HG03460 (cell line): Measurements from ENCODE around the gene SIK3.
"Not testable (repeated sequence)": the region's sequence is repeated elsewhere in the genome, so short reads cannot be mapped to it uniquely, and the experiment has no call there.

Source experiments
- ATAC-seq: cut with Tn5 transposase; IDR thresholded peaks from one replicate; pipeline ENCODE4 v1.9.1; 2021; ENCODE audit not compliant: unreplicated experiment

Gene SIK3

DNA sequence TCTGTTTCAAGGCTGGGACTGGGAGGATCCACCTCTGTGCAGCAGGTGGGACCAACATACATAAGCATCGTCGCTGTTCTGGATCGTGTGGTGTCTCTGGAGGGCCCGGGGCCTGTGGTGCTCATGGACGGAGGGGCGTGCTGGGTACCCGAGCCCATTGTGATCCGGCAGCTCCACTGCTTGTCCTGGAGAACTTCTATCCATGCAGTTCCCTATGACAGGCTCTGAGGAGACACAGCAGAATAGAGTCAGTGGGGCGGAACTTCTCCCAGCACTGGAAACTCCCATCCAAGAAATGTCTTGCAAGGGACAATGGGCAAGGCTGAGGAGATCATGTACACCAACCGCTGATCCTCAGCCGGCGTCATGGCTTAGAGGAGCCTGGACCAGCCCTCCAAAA, 249.2 kb downstream of the SIK3 start:
- ATAC-seq, result no peak

DNA sequence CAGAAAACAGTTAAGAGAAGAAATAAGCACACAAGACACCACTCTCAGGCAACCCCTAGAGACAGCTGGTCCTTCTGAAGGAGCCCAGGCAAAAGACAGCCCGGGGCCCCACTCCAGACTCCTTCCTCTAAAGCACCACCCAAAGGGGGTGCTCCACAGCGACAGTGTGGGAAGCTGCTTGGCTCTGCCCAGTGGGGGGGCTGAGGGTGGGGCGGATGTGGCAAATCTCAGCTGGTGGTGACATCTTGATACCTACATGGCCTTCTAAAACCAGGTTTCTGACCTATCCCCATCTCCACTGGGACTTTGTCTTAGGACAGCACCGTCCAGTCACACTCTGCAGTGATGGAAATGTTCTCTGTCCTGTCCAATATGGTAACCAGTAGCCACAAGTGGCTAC, 250.6 kb downstream of the SIK3 start:
- ATAC-seq, result no peak

DNA sequence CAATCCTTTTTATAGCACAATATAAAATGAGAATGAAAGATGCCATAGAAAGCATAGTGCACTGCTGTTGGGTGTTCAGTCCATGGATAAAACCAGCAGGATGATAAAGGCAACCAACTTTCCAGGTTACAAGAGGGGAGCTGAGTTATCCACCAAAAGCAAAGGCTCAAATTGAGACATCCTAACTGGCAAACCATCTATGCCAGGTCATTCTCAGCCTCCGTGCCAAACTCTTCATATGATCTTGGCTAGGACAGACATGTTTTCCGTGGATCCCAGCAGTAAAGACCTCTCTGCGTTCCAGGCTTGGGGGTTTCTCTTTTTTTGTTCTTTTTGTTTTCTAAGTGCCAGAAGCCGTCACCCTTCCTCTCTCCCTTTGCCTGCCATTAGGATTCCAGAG, 253.5 kb downstream of the SIK3 start:
- no peak for ATAC-seq

DNA sequence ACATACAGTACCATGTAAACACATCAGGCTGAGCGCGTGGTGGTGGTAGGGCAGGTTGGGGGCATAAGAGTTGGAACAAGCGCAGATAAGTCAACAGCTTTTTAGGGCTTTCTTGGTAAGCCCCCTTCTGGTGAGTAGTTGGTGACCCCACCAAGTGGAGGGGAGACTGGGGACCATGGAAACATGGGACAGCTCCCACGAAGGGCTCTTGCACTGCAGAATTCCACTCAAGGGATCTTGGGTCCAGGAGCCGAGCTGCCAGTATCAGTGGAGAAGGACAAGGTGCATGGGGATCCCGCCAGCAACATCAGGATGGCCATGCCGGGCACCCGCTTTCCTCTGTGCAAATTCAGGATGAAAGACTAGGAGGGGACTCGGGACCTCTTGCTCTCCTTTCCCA, 254.6 kb downstream of the SIK3 start:
- no peak for ATAC-seq

DNA sequence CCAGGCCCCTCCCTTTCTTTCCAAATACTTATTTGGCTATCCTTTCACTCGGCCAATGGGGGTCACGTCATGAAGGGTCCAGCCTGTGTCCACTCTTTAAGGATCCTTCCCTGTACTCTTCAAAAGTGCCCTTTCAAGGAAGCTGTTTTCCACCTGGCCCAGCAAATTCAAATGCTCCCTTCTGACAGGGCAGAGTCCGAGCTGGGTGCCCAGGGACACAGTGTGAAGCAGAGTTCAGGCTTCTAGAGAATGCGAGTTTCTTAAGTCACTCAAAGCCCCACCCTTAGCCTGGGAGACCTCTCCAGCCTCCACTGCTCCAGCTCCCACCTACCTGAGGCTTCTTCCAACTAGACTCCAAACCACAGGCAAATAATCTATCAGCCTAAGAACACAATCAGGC, 255.3 kb downstream of the SIK3 start:
- ATAC-seq, result no peak

DNA sequence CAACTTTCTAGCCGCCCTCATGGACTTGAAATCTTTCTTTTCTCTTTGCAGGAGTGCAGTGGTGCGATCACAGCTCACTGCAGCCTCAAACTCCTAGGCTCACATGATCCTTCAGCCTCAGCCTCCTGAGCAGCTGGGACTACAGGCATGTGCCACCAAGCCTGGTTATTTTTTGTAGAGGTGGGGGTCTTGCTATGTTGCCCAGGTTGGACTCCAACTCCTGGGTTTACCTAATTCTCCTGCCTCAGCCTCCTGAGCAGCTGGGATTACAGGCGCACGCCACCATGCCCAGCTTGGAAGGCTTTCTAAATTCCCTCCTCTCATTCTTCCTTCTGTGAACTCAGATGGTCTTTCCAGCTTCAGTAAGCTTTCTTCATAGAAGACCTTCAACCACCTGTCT, 256.1 kb downstream of the SIK3 start:
- ATAC-seq, result no peak

DNA sequence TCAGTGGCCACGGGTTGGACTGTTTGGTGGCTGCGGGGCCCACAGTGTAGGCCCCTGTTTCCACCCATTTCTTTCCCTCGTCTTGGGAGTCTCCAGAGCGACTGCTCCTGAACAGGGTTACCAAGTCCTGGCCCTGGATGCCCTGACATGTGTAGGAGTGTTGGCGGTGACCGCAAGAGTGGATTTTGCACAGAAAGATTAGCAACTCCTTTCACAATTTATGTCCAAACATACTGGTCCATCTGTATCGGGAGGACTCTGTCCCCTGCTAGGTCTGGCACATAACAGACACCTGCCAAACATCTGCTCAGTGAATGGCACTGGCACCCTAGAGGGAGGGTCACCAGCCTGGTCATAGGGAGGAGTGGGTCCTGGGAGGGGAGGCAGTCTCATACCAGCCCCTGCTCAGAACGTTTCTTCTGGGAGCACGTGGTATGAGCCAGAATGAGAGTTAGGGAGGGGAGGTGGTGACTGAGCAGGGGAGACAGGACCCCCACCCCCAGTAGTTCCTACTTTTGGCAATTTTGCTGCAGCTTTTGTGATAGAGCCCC, 257.4 kb downstream of the SIK3 start:
- ATAC-seq, result no peak

DNA sequence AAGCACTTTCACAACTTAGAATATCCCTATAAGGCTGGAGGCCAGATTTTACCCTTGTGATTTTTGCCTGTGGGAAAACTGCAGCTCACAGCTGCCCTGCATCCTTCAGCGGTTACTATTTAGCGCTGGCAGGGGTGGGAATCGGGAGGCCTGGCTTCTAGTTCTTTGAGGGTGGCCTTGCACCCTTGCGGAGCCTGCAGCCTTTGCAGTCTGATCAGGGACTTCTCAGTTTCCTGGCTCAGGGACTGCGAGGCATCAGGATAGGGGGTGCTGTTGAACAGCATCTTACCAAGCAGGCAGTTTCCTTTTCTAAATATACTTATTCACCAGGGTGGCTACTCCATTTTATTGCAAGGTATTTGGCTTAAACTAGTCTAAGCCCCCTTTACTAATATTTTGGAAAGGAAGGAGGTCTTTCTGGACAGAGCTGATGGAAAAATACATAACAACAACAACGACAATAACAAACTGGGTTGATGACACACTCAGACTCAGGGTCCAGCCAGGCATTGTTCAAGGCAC, 257.9 kb downstream of the SIK3 start:
- no peak for ATAC-seq

DNA sequence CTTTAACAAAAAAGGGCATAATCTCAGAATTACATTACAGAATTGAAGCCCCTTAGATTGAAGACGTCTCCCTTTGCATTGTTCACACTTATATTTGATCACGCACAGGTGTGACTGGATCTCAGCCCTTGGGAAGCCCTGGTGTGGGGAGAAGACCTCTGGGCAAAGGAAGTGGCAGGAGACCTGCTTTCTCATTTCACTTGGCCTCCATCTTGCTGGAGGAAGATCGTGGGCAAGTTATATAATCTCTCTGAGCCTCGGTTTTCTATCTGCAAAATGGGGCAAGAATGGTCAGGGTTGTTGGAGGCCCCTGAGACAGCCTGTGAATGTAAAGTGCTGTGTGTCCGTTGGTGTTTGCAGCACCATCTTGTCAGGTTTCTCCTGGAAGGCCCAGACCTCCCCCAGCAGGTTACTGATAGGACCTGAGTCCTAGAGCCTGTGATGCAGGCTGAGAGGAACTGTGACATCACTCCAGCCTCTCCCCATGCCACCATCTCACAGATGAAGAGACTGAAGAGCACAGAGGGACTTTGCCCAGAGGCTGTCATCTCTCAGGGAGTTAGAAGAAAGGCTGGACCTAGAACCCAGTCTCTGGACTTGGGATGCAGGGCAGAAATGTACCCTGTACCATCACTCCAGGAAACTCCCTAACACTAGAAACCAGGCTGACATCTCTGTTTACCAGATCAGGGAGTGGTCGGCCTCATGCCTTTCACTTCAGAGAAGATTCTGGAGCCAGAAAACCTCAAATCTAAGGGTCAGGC, 259.7 kb downstream of the SIK3 start:
- ATAC-seq, result no peak

DNA sequence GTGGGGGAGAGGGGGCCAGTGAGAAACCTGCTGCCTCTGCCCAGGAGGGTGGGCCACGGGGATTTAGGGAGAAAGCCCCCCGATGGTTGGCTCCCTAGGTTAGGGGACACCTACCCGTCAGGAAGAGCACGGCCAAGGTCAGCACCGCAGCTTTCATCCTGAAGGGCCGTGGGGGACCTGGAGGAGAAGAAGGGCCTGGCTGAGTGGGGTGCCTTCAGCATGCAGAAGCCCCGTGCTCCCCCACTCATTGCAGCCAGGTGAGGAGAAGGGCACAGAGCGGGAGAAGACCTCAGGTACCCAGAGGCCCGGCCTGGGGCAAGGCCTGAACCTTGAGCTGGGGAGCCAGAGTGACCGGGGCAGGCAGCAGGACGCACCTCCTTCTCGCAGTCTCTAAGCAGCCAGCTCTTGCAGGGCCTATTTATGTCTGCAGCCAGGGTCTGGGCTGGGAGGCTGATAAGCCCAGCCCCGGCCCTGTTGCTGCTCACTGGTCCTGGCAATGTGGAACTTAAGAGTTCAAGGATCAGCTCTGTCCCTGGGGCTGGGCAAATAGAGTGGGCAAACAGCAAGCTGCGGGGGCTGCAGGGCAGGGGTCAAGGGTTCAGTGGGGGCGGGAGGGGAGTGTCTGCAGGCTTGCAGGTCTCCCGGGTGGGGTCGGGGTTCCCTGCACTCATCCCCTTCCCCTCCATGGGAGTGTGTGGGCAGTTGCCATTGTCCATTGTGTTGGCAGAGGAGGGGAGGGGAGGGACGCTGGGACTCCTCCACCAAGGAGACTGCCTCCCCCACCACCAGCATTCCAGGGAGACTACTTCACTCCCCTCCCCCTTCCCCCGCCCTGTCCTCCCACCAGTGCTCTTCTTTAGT, 260.8 kb downstream of the SIK3 start, which contains the start of gene APOA1:
Gene APOA1, minus strand, starts transcription at position 392 of the 861 bp plus-strand sequence. Its CDS starts 235 bp downstream, at position 157.
- ATAC-seq, result no peak

DNA sequence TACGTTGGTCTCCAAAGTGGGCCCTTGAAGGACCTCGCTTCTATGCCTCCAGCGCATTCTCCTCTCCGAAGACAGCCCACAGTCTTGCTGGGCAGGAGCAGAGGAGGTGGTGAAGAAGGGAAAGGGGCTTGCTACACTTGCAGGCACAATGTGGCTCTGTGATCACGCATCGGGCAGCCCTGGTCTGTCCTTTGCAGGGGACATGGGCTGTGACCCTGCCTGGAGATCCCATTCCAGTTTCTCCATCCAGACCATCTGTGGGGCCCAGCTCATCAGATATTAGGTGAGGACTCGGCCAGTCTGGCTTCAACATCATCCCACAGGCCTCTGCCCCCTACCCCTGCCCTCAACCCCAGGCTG, 261.6 kb downstream of the SIK3 start:
- ATAC-seq, result no peak

DNA sequence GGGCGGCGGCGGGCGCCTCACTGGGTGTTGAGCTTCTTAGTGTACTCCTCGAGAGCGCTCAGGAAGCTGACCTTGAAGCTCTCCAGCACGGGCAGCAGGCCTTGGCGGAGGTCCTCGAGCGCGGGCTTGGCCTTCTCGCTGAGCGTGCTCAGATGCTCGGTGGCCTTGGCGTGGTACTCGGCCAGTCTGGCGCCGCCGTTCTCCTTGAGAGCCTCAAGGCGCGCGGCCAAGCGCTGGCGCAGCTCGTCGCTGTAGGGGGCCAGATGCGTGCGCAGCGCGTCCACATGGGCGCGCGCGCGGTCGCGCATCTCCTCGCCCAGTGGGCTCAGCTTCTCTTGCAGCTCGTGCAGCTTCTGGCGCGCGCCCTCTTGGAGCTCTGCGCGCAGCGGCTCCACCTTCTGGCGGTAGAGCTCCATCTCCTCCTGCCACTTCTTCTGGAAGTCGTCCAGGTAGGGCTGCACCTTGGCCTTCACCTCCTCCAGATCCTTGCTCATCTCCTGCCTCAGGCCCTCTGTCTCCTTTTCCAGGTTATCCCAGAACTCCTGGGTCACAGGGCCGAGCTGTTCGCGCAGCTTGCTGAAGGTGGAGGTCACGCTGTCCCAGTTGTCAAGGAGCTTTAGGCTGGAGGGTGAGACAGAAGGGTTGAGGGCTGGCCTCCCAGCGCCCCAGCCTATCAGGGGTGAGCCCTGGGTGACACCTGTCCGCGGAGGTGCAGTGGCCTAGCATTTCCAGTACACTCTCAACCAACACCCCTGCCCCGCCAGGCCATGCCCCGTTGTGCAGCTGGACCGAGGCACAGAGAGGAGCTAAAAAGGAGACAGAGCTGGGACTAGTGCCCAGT, 262.2 kb downstream of the SIK3 start:
- ATAC-seq, result peak; percentile 74

DNA sequence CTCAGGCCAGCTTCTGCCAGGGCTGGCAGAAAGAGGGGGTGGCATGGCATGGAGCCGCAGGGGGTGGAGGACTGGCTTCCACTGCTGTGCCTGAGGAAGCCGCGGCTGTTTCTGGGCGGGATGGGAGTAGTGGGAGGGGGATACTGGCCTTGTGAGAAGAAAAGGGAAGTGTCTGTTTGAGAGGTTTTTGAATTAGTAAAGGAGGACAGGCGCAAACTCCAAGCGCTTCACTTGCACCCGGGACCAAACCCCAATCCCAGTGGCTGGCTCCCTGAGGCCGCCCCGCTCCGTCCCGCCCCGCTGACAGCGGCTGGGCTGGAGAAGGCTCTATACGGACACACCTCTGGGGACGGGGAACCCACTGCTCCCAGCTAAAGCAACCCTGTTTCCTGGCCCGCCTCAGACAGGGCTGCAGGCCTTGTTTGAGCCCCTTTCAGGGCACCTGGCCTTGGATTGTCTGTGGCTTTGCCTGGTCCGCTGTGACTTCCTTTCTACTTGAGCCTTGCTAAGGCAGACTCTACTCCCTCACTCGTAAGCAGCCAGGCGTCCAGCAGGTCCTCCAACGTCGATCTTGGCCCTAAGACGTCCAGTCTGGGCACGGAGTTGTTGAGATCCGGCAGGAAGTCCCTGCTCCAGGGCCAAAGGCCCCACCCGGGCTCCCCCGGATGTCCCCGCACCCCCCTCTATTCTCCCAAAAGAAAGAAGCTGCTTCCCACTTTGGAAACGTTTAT, 263.0 kb downstream of the SIK3 start:
- peak; percentile 14 for ATAC-seq

DNA sequence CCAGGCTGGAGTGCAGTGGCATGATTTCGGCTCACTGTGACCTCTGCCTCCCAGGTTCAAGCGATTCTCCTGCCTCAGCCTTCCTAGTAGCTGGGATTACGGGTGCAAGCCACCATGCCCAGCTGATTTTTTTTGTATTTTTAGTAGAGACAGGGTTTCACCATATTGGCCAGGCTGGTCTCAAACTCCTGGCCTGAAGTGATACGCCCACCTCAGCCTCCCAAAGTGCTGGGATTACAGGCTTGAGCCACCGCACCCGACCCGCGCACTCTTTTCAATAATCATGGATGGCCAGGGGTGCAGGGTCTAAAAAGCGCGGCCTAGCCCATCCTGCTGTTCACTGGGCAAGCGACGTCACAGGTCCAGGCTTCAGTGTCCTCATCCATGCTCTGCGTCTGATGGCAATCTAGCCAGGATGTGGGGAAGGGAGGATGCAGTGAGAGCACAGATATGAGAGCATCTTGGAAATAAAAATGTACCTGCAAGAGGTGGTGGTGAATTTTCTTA, 263.6 kb downstream of the SIK3 start:
- not testable (repeated sequence) for ATAC-seq

DNA sequence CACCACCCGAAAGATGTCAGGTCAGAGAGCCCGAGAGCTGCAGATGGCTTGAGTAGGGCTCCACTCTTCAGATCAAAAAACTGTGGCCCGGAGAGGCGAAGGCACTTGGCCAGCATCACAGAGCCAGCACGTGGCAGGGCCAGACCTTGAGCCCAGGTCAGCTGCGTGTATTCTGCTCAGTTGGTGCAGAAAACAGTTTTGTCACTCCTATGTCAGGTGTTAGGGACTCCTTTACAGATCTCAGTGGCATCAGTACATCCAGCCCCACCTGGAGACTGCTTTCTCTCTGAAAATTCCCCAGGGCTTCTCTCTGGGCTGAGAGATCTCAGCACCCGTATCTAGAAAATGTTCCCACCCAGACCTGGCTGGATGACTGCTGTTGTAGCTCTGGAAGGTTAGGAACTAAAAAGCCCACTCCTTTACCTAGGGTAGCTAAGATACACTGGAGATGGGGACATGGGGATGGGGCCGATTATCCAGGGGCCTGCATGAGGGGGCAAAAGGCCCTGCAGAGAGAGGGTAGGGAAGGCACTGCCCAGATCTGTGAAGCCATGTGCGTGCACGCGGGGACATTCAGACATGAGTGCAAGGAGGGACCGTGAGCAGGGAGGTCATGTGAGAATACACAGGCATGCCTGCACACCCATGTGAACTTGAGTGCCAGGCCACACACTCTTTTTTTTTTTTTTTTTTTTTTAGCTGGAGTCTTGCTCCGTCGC, 264.3 kb downstream of the SIK3 start:
- no peak for ATAC-seq

DNA sequence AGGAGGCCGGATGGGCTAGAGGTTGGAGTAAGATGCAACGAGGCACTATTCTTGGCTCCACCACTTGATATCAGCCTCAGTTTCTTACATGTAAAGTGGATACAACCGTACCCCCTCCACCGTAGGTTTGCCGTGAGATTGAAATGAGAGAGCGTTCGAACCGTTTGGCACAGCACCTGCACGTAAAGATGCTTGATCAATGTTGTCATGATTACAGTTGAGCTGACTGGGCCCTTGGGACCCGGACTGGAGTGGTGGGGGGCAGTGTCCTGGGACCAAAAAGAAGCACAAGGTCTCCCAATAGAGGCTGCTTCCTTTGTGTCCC, 264.8 kb downstream of the SIK3 start:
- no peak for ATAC-seq

DNA sequence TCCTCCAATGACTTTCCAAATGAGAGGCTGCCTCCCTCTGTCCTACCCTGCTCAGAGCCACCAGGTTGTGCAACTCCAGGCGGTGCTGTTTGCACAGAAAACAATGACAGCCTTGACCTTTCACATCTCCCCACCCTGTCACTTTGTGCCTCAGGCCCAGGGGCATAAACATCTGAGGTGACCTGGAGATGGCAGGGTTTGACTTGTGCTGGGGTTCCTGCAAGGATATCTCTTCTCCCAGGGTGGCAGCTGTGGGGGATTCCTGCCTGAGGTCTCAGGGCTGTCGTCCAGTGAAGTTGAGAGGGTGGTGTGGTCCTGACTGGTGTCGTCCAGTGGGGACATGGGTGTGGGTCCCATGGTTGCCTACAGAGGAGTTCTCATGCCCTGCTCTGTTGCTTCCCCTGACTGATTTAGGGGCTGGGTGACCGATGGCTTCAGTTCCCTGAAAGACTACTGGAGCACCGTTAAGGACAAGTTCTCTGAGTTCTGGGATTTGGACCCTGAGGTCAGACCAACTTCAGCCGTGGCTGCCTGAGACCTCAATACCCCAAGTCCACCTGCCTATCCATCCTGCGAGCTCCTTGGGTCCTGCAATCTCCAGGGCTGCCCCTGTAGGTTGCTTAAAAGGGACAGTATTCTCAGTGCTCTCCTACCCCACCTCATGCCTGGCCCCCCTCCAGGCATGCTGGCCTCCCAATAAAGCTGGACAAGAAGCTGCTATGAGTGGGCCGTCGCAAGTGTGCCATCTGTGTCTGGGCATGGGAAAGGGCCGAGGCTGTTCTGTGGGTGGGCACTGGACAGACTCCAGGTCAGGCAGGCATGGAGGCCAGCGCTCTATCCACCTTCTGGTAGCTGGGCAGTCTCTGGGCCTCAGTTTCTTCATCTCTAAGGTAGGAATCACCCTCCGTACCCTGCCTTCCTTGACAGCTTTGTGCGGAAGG, 265.6 kb downstream of the SIK3 start:
- no peak for ATAC-seq

DNA sequence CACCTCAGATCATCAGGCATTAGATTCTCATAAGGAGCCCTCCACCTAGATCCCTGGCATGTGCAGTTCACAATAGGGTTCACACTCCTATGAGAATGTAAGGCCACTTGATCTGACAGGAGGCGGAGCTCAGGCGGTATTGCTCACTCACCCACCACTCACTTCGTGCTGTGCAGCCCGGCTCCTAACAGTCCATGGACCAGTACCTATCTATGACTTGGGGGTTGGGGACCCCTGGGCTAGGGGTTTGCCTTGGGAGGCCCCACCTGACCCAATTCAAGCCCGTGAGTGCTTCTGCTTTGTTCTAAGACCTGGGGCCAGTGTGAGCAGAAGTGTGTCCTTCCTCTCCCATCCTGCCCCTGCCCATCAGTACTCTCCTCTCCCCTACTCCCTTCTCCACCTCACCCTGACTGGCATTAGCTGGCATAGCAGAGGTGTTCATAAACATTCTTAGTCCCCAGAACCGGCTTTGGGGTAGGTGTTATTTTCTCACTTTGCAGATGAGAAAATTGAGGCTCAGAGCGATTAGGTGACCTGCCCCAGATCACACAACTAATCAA, 266.4 kb downstream of the SIK3 start:
- no peak for ATAC-seq
